ENCODE measurements around the gene PRKD1.

- TF ChIP-seq PPARA (CRISPR knock-in tag; IDR thresholded peaks at IDR 0.05; ENCODE audit: borderline replicate concordance) (no peak), PATZ1 (CRISPR knock-in tag; IDR thresholded peaks at IDR 0.05; ENCODE audit: borderline replicate concordance) (no peak), OSR1 (CRISPR knock-in tag; IDR thresholded peaks at IDR 0.05) (no peak), RARB (CRISPR knock-in tag; IDR thresholded peaks at IDR 0.05) (no peak), ZNF565 (CRISPR knock-in tag; conservative IDR thresholded peaks at IDR 0.05; ENCODE audit: low read depth) (no peak), ZFP30 (CRISPR knock-in tag; IDR thresholded peaks at IDR 0.05) (no peak)
Observed at GRCh38 chr14:29815016-29815674, 112.5 kb downstream of the PRKD1 start.

Data from SK-N-SH treated with all-trans-retinoic acid at 6 μM for 48 hours (cell line).